Head of caudate nucleus (tissue), 42 donors: Measurements from ENCODE around the gene RAB3D.
A peak's percentile ranks its signal among the peaks of the same experiment; 100 is the strongest.
"Not testable (repeated sequence)": the region's sequence is repeated elsewhere in the genome, so short reads cannot be mapped to it uniquely, and the experiment has no call there.

Experiments used
- DNase-seq, 42 donors: peaks; one replicate each; pipeline versions ENCODE4 v3.0.0 to v3.0.0-alpha.2; 2020 to 2021; ENCODE audit warnings: mixed read lengths in 7 of 42
- intact Hi-C: fragments of 100-400 bp; cut with DNase I; formaldehyde crosslinking; loops from one replicate; pipeline ENCODE4 v1.15.0; 2022

The RAB3D gene

DNA sequence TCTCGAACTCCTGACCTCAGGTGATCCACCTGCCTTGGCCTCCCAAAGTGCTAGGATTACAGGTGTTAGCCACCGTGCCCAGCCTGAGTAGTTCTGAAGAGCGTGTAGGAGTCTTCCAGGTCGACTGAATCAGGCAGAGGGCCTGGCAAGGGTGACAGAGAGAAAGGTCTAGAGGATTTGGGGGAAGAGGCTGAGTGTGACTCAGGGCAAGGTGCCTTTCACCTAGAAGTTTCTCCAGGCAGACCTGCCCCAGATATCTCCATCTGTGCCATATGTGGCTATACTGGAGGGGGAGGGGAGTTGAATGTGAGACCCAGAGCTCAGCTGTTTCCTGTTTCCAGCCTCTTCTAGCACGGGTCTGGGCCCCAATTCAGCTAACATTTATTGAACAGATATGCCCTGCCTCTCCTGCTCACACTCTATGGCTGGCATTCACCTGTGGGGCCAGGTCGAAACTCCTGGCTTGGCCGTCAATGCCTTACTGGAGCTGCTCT is 8.1 kb upstream of the RAB3D start:
- intact Hi-C loops = loop anchor here (10.0 kb wide), 1 partner anchor 53 kb away; the partner anchor contains the start of gene TSPAN16
- DNase-seq = no peak

DNA sequence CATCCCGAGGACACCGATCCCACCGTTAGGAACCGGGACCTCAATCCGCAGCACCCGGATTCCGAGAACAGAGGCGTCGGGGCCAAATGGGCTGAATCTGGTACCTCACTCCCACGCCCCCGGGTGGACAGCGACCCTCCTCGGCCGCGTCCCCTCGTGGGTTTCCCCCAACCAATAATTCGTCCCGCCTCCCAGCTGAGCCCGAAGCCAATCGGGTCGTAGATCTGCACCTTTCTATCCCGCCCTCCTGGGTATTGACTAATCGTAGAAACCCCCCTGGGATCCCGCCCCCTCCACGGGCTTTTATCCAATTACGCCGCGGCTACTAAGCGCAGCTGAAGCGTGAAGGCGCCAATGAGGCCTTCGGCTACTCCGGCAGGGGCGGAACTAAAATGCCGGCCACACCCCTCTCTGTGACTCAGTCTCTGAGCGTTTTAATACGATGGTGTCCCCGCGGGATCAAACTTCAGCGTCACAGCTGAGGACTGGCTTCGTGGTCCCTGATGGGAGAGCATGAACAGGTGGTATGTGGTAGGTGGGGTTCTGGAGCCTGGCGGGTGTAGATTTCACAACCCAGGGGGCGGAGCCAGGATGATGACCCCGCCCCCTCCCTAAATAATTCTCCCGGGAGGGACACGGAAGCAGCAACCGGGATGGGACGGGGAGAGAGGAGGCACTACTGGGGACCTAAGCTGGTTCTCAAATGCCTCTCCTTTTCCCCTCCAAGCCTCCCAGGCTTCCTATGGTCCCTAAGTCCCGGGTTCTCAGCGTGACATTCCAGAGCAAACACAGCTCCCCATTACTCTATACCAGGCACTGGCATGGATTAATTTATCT is 6.9 kb upstream of the RAB3D start, which contains the start of the genes CCDC159 and TMEM205:
Gene CCDC159 (plus strand): TSS at position 416 of the 837 bp plus-strand sequence. CDS start 88 bp downstream, at position 504.
Gene TMEM205 (minus strand): TSS at position 165 of the 837 bp plus-strand sequence. CDS start 649 bp downstream, outside the sequence.
- DNase-seq = peak; percentile 97 to 100 (median 99)
- intact Hi-C loops = loop anchor here (10.0 kb wide), 1 partner anchor 52 kb away; the partner anchor contains the start of gene TSPAN16

DNA sequence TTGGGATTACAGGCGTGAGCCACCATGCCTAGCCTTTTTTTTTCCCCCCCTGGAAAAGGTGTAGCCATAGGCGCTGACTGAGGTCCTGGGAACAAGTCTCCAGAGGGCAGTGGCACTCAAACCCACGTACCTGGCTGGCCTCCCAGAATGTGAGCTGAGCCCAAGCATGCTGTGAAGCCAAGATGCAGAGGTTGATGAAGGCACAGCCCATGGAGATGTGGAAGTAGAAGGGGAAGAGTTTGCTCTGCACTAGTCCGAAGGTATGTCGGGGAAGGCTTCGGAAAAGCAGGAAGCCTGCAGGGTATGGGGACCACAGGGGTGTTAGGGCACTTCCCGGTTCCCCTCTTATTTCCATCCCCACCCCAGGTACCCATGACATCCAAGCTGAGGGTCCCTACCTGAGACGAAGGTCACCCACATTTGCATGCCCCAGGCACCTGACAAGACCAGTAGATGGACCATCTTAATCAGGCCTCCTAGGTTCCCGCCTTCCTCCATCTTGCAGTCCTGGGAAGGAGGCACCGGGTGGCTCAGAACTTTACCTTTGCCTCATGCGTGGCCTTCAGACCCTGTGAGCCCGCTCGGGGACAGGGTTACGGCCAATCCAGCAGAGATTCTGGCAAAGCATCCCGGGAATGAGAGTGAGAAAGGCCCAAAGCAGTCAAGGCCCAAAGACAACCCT is 5.8 kb upstream of the RAB3D start:
- DNase-seq = peak in 3 of 42 donors; percentile 17 to 42 (median 37)
- intact Hi-C loops = loop anchor here (2.0 to 10.0 kb wide), 2 partner anchors 30 to 50 kb away; partner anchors contain the start of genes SWSAP1 and TSPAN16

DNA sequence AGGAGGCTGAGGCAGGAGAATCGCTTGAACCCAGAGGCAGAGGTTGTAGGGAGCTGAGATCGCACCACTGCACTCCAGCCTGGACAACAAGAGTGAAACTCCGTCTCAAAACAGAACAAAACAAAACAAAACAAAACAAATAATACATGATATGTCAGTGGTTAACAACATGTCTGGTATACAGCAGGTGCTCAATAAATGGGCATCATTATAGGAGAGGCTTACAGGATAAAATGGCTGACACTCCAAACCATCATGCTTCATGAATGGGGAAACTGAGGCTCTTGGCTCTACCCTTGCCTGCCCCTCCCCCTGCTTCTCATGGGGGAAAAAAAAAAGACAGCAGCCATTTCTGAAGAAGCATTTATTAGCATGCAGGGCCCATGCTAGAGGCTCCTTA is 3.0 kb upstream of the RAB3D start:
- DNase-seq = no peak
- intact Hi-C loops = loop anchor here (10.0 kb wide), 1 partner anchor 48 kb away; the partner anchor contains the start of gene TSPAN16

- DNase-seq = not testable (repeated sequence)
- intact Hi-C loops = loop anchor here (10.0 kb wide), 1 partner anchor 45 kb away; the partner anchor contains the start of gene TSPAN16
Measured at GRCh38 chr19:11340099-11340467, 626 bp upstream of the RAB3D start.

DNA sequence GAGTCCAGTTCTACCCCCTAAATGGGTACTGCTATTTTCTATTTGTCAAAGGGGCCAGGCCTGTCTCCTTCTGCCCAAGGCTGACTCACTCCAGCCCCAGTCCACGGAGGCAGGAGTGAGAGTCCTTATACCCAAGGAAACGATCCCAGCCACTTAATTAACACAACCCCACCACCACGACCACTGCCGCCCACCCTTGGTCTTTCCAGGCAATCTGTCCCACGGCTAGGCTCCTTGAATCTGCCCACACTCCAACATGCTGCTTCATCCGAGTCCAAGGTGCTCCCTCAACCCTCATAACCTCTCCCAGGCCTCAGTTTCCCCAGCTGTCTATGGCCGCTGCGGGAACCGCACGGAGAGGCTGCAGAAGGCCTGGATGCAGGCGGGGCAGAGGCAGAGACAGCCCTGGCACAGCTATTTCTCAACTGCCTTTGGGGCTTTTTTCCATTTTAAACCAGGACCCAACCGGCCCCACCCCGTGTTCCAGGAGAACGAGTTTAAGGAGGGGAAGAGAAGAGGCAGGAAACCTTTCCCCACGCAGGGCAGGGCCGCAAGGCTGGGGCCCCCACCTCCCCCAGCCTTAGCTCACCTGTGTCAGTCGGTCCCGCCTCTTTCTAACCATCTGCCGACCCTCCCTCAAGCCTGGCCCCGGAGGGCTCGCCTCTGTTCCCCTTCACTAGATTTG is 746 bp downstream of the RAB3D start:
- peak in 23 of 42 donors; percentile 5 to 66 (median 40) for DNase-seq
- intact Hi-C loops = no loop called here

DNA sequence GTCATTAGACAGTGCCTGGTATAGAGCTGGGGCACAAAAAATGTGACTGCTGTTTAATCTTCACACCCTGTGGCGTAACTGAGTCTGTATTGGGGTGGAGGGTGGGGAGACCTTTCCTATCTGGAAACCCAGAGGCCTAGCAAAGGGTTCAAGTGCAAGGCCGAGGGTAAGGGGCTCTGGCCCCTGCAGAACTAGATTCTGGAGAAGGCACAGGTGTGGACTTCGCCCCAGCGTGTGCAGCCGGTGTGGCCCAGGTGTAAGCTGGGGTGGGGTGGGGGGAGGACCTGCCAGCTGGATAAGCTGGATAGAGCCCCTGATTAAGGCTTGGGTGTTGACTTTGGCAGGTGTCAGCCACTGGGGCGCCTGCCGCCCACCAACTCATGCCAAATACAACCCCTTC is 1.3 kb downstream of the RAB3D start:
- intact Hi-C loops = no loop called here
- no peak for DNase-seq

DNA sequence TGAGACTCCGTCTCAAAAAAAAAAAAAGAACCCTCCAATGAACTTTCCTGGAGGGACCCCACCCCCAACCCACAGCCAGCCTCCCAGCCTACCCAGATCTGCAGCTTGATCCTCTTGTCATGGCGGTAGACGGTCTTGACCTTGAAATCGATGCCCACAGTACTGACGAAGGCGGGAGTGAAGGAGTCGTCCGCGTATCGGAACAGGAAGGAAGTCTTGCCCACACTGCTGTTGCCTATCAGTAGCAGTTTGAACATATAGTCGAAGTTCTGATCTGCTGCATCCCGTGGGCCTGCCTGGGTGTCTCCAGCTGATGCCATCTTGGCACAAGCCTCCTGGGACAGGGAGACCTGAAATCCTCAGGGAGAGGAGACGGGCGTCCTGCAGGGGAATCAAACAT is 2.4 kb downstream of the RAB3D start:
- no peak for DNase-seq

GRCh38 chr19:11335449-11336146 is 3.9 kb downstream of the RAB3D start:
- intact Hi-C loops = no loop called here
- no peak for DNase-seq

More for the DNA sequence above, 2.4 kb downstream of the RAB3D start:
- intact Hi-C loops = no loop called here

DNA sequence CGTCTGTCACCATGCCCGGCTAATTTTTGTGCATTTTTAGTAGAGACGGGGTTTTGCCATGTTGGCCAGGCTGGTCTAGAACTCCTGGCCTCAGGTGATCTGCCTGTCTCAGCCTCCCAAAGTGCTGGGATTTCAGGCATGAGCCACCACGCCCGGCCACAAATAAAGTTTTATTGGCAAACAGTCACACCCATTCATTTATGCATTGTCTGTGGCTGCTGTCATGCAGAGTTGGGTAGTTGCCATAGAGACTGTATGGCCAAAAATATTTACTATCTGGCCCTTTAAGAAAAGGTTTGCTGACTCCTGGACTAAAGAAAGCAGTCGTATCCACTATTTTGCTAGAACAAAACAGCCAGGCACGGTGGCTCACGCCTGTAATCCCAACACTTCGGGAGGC is 5.6 kb downstream of the RAB3D start:
- intact Hi-C loops, DNase-seq: not testable (repeated sequence)

- intact Hi-C loops = no loop called here
- DNase-seq = no peak
Measured at GRCh38 chr19:11332822-11333221, 6.6 kb downstream of the RAB3D start.

- DNase-seq = no peak
Measured at GRCh38 chr19:11331502-11331901, 8.0 kb downstream of the RAB3D start.

DNA sequence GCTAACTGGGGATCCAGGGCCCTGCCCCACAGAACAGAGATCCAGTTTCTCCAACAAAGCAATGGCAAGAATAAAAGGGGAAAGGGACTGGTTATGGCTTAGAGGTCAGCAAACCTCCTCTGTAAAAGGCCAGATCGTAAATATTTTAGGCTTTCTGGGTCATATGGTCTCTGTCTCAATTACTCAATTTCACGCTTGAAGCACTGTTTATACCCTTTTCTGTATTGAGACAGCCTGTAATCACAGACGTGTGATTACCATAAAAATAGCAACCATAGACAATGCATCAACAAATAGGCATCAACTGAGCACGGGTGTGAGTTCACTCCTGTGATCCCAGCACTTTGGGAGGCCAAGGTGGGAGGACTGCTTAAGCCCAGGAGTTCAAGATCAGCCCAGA is 9.3 kb downstream of the RAB3D start:
- intact Hi-C loops = no loop called here
- no peak for DNase-seq

More at GRCh38 chr19:11331502-11331901, 8.0 kb downstream of the RAB3D start:
- intact Hi-C loops = no loop called here

GRCh38 chr19:11325544-11325943 is 13.9 kb downstream of the RAB3D start:
- intact Hi-C loops = no loop called here
- DNase-seq = no peak

- intact Hi-C loops = no loop called here
- DNase-seq = no peak
Measured at GRCh38 chr19:11324748-11325389, 14.6 kb downstream of the RAB3D start.

DNA sequence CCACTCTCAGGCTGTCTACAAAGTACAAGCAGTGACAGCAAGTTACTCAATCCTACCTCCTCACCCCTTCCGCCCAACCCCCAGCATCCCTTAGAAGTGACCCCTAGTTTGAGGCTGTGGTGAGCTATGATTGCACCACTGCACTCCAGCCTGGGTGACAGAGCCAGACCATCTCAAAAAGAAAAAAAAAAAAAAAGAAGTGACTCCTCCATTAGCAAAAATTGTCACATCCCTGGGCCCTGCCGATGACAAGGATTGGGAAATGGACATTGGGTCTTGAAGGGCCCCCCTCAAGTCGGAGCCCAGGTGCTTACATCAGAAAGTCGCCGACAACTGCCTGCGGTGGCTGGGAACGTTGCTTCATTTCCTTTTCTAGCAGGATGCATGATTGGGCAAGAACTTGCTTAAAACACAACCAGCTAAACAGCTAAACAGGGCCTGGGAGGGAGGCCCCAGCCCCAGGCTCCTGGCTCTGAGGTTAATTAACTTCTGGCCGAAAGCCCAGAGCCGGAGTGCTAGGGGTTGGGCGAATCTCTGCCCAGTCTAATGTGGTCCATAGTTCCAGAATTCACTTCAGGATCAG is 15.3 kb downstream of the RAB3D start:
- intact Hi-C loops = no loop called here
- DNase-seq = peak; percentile 22 to 85 (median 60)

GRCh38 chr19:11323601-11324078 is 15.8 kb downstream of the RAB3D start:
- DNase-seq = no peak
- intact Hi-C loops = no loop called here
